ENCODE results near the gene EPS8. TPM values are rescaled to one million over a fixed set of nuclear protein-coding genes. Genes with fewer than 3 reads are reported as not detected.
"Not testable (repeated sequence)": the region's sequence is repeated elsewhere in the genome, so short reads cannot be mapped to it uniquely, and the experiment has no call there.

Gene EPS8
- polyA plus RNA-seq, 1 donor, result 31.5 TPM

GRCh38 chr12:15648558-15648957, 140.6 kb downstream of the EPS8 start:
- no peak for DNase-seq (ENCODE audit: low read depth)

GRCh38 chr12:15646581-15646980, 142.6 kb downstream of the EPS8 start:
- DNase-seq (ENCODE audit: low read depth), result no peak

GRCh38 chr12:15644700-15645099, 144.5 kb downstream of the EPS8 start:
- DNase-seq (ENCODE audit: low read depth), result no peak

- no peak for DNase-seq (ENCODE audit: low read depth)
Measured at GRCh38 chr12:15638231-15638630, 151.0 kb downstream of the EPS8 start.

GRCh38 chr12:15636060-15636890, 152.9 kb downstream of the EPS8 start:
- DNase-seq (ENCODE audit: low read depth), result no peak

- no peak for DNase-seq (ENCODE audit: low read depth)
Measured at GRCh38 chr12:15634010-15634683, 155.0 kb downstream of the EPS8 start.

GRCh38 chr12:15633201-15633600, 156.0 kb downstream of the EPS8 start:
- no peak for DNase-seq (ENCODE audit: low read depth)

GRCh38 chr12:15632708-15633107, 156.5 kb downstream of the EPS8 start:
- DNase-seq (ENCODE audit: low read depth), result no peak

GRCh38 chr12:15631007-15631715, 158.0 kb downstream of the EPS8 start:
- DNase-seq (ENCODE audit: low read depth), result no peak

- no peak for DNase-seq (ENCODE audit: low read depth)
Measured at GRCh38 chr12:15629761-15630160, 159.4 kb downstream of the EPS8 start.

GRCh38 chr12:15629108-15629507, 160.1 kb downstream of the EPS8 start:
- DNase-seq (ENCODE audit: low read depth), result peak; percentile 29

- no peak for DNase-seq (ENCODE audit: low read depth)
Measured at GRCh38 chr12:15627995-15628945, 160.9 kb downstream of the EPS8 start.

- DNase-seq (ENCODE audit: low read depth), result no peak
Measured at GRCh38 chr12:15625075-15625474, 164.1 kb downstream of the EPS8 start.

- DNase-seq (ENCODE audit: low read depth), result no peak
Measured at GRCh38 chr12:15620741-15621539, 168.2 kb downstream of the EPS8 start.

- DNase-seq (ENCODE audit: low read depth), result not testable (repeated sequence)
Measured at GRCh38 chr12:15616495-15616894, 172.7 kb downstream of the EPS8 start.

GRCh38 chr12:15613981-15614380, 175.2 kb downstream of the EPS8 start:
- no peak for DNase-seq (ENCODE audit: low read depth)

GRCh38 chr12:15608941-15609340, 180.2 kb downstream of the EPS8 start:
- no peak for DNase-seq (ENCODE audit: low read depth)

GRCh38 chr12:15608406-15608805, 180.8 kb downstream of the EPS8 start:
- no peak for DNase-seq (ENCODE audit: low read depth)

- no peak for DNase-seq (ENCODE audit: low read depth)
Measured at GRCh38 chr12:15605881-15606590, 183.2 kb downstream of the EPS8 start.

Measured in forelimb muscle (tissue), 1 donor.